Activated CD8-positive, alpha-beta T cell treated with anti-CD3 and anti-CD28 coated beads for 36 hours (primary cell): Measurements from ENCODE around the gene GALNT6. TPM values are rescaled to one million over a fixed set of nuclear protein-coding genes. Genes with fewer than 3 reads are reported as not detected.

Experiments used
- ATAC-seq: fragments of 200-7000 bp; cut with Tn5 transposase; one replicate; pipeline ENCODE4 v1.10.0; 2021; ENCODE audit warnings: mild to moderate bottlenecking, moderate library complexity
- CTCF ChIA-PET: fragments of 350-600 bp; sonication (Branson Sonifier 250); formaldehyde crosslinking; loops from one replicate; lab custom pipeline; 2021; ENCODE audit warnings: antibody characterized with exemption; lab: Charles Lee
- POLR2A ChIA-PET: fragments of 350-600 bp; sonication (Branson Sonifier 250); formaldehyde crosslinking; loops from one replicate; lab custom pipeline; 2021; ENCODE audit warnings: antibody characterized with exemption; lab: Charles Lee
- DNase-seq: peaks from one replicate; pipeline ENCODE4 v3.0.0-alpha.2; 2020
- H3K27ac Mint-ChIP-seq: one replicate; pipeline ENCODE4 v1.8.0; 2021; ENCODE audit warnings: mild to moderate bottlenecking, mixed read lengths
- H3K27me3 Mint-ChIP-seq: one replicate; pipeline ENCODE4 v1.8.0; 2021; ENCODE audit warnings: mixed read lengths
- H3K36me3 Mint-ChIP-seq: one replicate; pipeline ENCODE4 v1.8.0; 2021; ENCODE audit warnings: low read depth, mixed read lengths
- H3K4me1 Mint-ChIP-seq: one replicate; pipeline ENCODE4 v1.8.0; 2021; ENCODE audit warnings: low read depth, mixed read lengths
- H3K4me3 Mint-ChIP-seq: one replicate; pipeline ENCODE4 v1.8.0; 2021; ENCODE audit warnings: mild to moderate bottlenecking, moderate library complexity, mixed read lengths
- H3K9me3 Mint-ChIP-seq: one replicate; pipeline ENCODE4 v1.8.0; 2021; ENCODE audit warnings: mixed read lengths
- CTCF ChIP-seq: fragments of 200-600 bp; IDR thresholded peaks from one replicate; pipeline ENCODE4 v1.8.0; 2022; ENCODE audit warnings: antibody characterized with exemption, mild to moderate bottlenecking
- intact Hi-C: fragments of 100-400 bp; cut with micrococcal nuclease; formaldehyde crosslinking; loops from one replicate; pipeline ENCODE4 v1.10.0; 2022
- total RNA-seq, 2 experiments: library from RNA; stranded (reverse); gene quantifications; one replicate each; pipeline ENCODE4 v1.2.3, GENCODE V29; 2021

GALNT6 gene
- total RNA-seq, 2 experiments from 2014 or later, result 18.0 to 22.3 TPM

GRCh38 chr12:51403159-51403558 is 12.0 kb upstream of the GALNT6 start:
- ChIA-PET POLR2A (interaction anchor here (1.2 kb wide), 1 partner anchor 8 kb away, joined by 3 read pairs; no protein-coding TSS in a partner anchor), CTCF (interaction anchor here (1.8 kb wide), 1 partner anchor 18 kb away, joined by 5 read pairs; no protein-coding TSS in a partner anchor)
- H3K9me3 Mint-ChIP-seq, result no peaks in the 10 kb centered on the region
- H3K36me3 Mint-ChIP-seq, result no peaks in the 10 kb centered on the region
- TF ChIP-seq CTCF, result no peak
- no peak for DNase-seq
- no peak for ATAC-seq
- H3K27ac Mint-ChIP-seq, result no peak overlapping the region
- H3K4me1 Mint-ChIP-seq, result peaks cover 3% of the 10 kb centered on the region
- intact Hi-C loops, result no loop called here
- H3K27me3 Mint-ChIP-seq, result no peaks in the 10 kb centered on the region
- H3K4me3 Mint-ChIP-seq, result no peak overlapping the region

GRCh38 chr12:51401900-51402299 is 10.7 kb upstream of the GALNT6 start:
- ATAC-seq (no peak), DNase-seq (no peak)
- no peak overlapping the region for H3K4me3 Mint-ChIP-seq
- H3K4me1 Mint-ChIP-seq, result no peaks in the 10 kb centered on the region
- H3K9me3 Mint-ChIP-seq, result no peaks in the 10 kb centered on the region
- TF ChIP-seq CTCF, result no peak
- ChIA-PET POLR2A (no interaction called here), CTCF (interaction anchor here (1.4 to 1.8 kb wide), 2 partner anchors 20 to 132 kb away, joined by 3 to 5 read pairs; no protein-coding TSS in a partner anchor)
- no peak overlapping the region for H3K27ac Mint-ChIP-seq
- intact Hi-C loops, result no loop called here
- H3K27me3 Mint-ChIP-seq, result no peaks in the 10 kb centered on the region
- H3K36me3 Mint-ChIP-seq, result no peaks in the 10 kb centered on the region

- H3K27me3 Mint-ChIP-seq, result no peaks in the 10 kb centered on the region
- no peaks in the 10 kb centered on the region for H3K9me3 Mint-ChIP-seq
- POLR2A ChIA-PET, result no interaction called here
- CTCF ChIA-PET, result interaction anchor here (1.4 kb wide), 1 partner anchor 132 kb away, joined by 3 read pairs; no protein-coding TSS in a partner anchor
- no peak for TF ChIP-seq CTCF
- DNase-seq (no peak), ATAC-seq (no peak)
- H3K4me3 Mint-ChIP-seq, result no peak overlapping the region
- H3K4me1 Mint-ChIP-seq, result no peaks in the 10 kb centered on the region
- H3K27ac Mint-ChIP-seq, result no peak overlapping the region
- no peaks in the 10 kb centered on the region for H3K36me3 Mint-ChIP-seq
- intact Hi-C loops, result no loop called here
These were observed 10.3 kb upstream of the GALNT6 start for GRCh38 chr12:51401486-51401885.

- H3K4me3 Mint-ChIP-seq, result no peak overlapping the region
- H3K4me1 Mint-ChIP-seq, result peaks cover 3% of the 10 kb centered on the region
- H3K9me3 Mint-ChIP-seq, result no peaks in the 10 kb centered on the region
- CTCF ChIA-PET, result interaction anchor here (1.4 kb wide), 1 partner anchor 133 kb away, joined by 3 read pairs; no protein-coding TSS in a partner anchor
- POLR2A ChIA-PET, result no interaction called here
- no peak overlapping the region for H3K27ac Mint-ChIP-seq
- TF ChIP-seq CTCF, result no peak
- intact Hi-C loops, result no loop called here
- no peaks in the 10 kb centered on the region for H3K36me3 Mint-ChIP-seq
- no peaks in the 10 kb centered on the region for H3K27me3 Mint-ChIP-seq
- DNase-seq (no peak), ATAC-seq (no peak)
These were observed 9.8 kb upstream of the GALNT6 start for GRCh38 chr12:51401020-51401419.

GRCh38 chr12:51399891-51400290 is 8.7 kb upstream of the GALNT6 start:
- H3K36me3 Mint-ChIP-seq, result no peaks in the 10 kb centered on the region
- H3K27ac Mint-ChIP-seq, result no peak overlapping the region
- DNase-seq (no peak), ATAC-seq (no peak)
- no peak for TF ChIP-seq CTCF
- H3K4me1 Mint-ChIP-seq, result peaks cover 14% of the 10 kb centered on the region
- ChIA-PET CTCF (interaction anchor here (1.1 kb wide), 1 partner anchor 21 kb away, joined by 3 read pairs; no protein-coding TSS in a partner anchor), POLR2A (no interaction called here)
- H3K9me3 Mint-ChIP-seq, result no peaks in the 10 kb centered on the region
- intact Hi-C loops, result no loop called here
- H3K4me3 Mint-ChIP-seq, result no peak overlapping the region
- H3K27me3 Mint-ChIP-seq, result no peaks in the 10 kb centered on the region
